ENCODE results near the gene LCN9. TPM values are rescaled to one million over a fixed set of nuclear protein-coding genes. Genes with fewer than 3 reads are reported as not detected.

The LCN9 gene
- polyA plus RNA-seq, 1 donor (not counting 4 experiments of a cell fraction or from before 2014, with no cell fraction given) = not detected

GRCh38 chr9:135619599-135619886, 43.6 kb upstream of the LCN9 start:
- H3K36me3 ChIP-seq (ENCODE audit: control insufficient read depth in 2 of 2, extremely low read depth in 1 of 2, insufficient read depth in 2 of 2, low read length in 2 of 2) = no peaks in the 10 kb centered on the region
- H3K9me3 ChIP-seq (ENCODE audit: control insufficient read depth, low read depth, low read length) = no peaks in the 10 kb centered on the region
- H3K4me1 ChIP-seq (ENCODE audit: control insufficient read depth, extremely low read depth, insufficient read depth, low read length) = no peaks in the 10 kb centered on the region
- no peaks in the 10 kb centered on the region for H3K79me2 ChIP-seq (ENCODE audit: control insufficient read depth, insufficient read depth, low read length)
- H3K4me2 ChIP-seq (ENCODE audit: control insufficient read depth, extremely low read depth, insufficient read depth, low read depth, low read length) = no peak overlapping the region
- H4K20me1 ChIP-seq (ENCODE audit: control insufficient read depth, extremely low read depth, insufficient read depth, low read length) = no peaks in the 10 kb centered on the region
- DNase-seq (ENCODE audit: low read depth, low spot score) (no peak), FAIRE-seq (no peak)
- H3K27me3 ChIP-seq (ENCODE audit: control insufficient read depth, extremely low read depth, insufficient read depth, low read length) = no peaks in the 10 kb centered on the region
- H3K9me1 ChIP-seq (ENCODE audit: control insufficient read depth, extremely low read depth, insufficient read depth, low read length) = no peaks in the 10 kb centered on the region
- H3K27ac ChIP-seq (ENCODE audit: control insufficient read depth, insufficient read depth, low read length) = no peak overlapping the region
- no peak overlapping the region for H3K4me3 ChIP-seq (ENCODE audit: control insufficient read depth in 2 of 3, extremely low read depth in 1 of 3, insufficient read depth in 2 of 3, low read depth in 1 of 3, low read length in 3 of 3)
- dilution Hi-C loops (cut with MboI; ENCODE audit: extremely low pct_ligation_motif_present, low sequenced_read_pairs) = no loop called here
- no peak overlapping the region for H2AFZ ChIP-seq (ENCODE audit: control insufficient read depth, low read length)
- H3K9ac ChIP-seq (ENCODE audit: control insufficient read depth, extremely low read depth, insufficient read depth, low read length) = no peak overlapping the region
- TF ChIP-seq EZH2 (IDR thresholded peaks at IDR 0.05; ENCODE audit: low read length) (no peak), CTCF (optimal IDR thresholded peaks at IDR 0.05 in 1 of 3, IDR thresholded peaks at IDR 0.05 in 1 of 3, conservative IDR thresholded peaks at IDR 0.05 in 1 of 3; ENCODE audit: extremely low read depth in 1 of 3, insufficient read depth in 2 of 3, low read length in 3 of 3) (no peak)

- Histone ChIP-seq H3K27ac (ENCODE audit: control insufficient read depth, insufficient read depth, low read length) (no peak overlapping the region), H3K79me2 (ENCODE audit: control insufficient read depth, insufficient read depth, low read length) (no peaks in the 10 kb centered on the region), H3K9ac (ENCODE audit: control insufficient read depth, extremely low read depth, insufficient read depth, low read length) (no peak overlapping the region), H3K4me2 (ENCODE audit: control insufficient read depth, extremely low read depth, insufficient read depth, low read depth, low read length) (no peak overlapping the region), H3K9me3 (ENCODE audit: control insufficient read depth, low read depth, low read length) (no peaks in the 10 kb centered on the region), H4K20me1 (ENCODE audit: control insufficient read depth, extremely low read depth, insufficient read depth, low read length) (no peaks in the 10 kb centered on the region), H3K4me3 (ENCODE audit: control insufficient read depth in 2 of 3, extremely low read depth in 1 of 3, insufficient read depth in 2 of 3, low read depth in 1 of 3, low read length in 3 of 3) (no peak overlapping the region), H2AFZ (ENCODE audit: control insufficient read depth, low read length) (no peak overlapping the region), H3K9me1 (ENCODE audit: control insufficient read depth, extremely low read depth, insufficient read depth, low read length) (no peaks in the 10 kb centered on the region), H3K27me3 (ENCODE audit: control insufficient read depth, extremely low read depth, insufficient read depth, low read length) (no peaks in the 10 kb centered on the region), H3K36me3 (ENCODE audit: control insufficient read depth in 2 of 2, extremely low read depth in 1 of 2, insufficient read depth in 2 of 2, low read length in 2 of 2) (no peaks in the 10 kb centered on the region), H3K4me1 (ENCODE audit: control insufficient read depth, extremely low read depth, insufficient read depth, low read length) (no peaks in the 10 kb centered on the region)
- TF ChIP-seq CTCF (optimal IDR thresholded peaks at IDR 0.05 in 1 of 3, IDR thresholded peaks at IDR 0.05 in 1 of 3, conservative IDR thresholded peaks at IDR 0.05 in 1 of 3; ENCODE audit: extremely low read depth in 1 of 3, insufficient read depth in 2 of 3, low read length in 3 of 3) (no peak), EZH2 (IDR thresholded peaks at IDR 0.05; ENCODE audit: low read length) (no peak)
- DNase-seq (ENCODE audit: low read depth, low spot score) (no peak), FAIRE-seq (no peak)
- dilution Hi-C loops (cut with MboI; ENCODE audit: extremely low pct_ligation_motif_present, low sequenced_read_pairs) = no loop called here
Measured at GRCh38 chr9:135620558-135620957, 42.6 kb upstream of the LCN9 start.
